Osteoblast (primary cell): ENCODE data around the gene PHYHD1. TPM values are rescaled to one million over a fixed set of nuclear protein-coding genes. Genes with fewer than 3 reads are reported as not detected.
A peak's percentile ranks its signal among the peaks of the same experiment; 100 is the strongest.

ENCODE experiments used
- DNase-seq: peaks from one replicate; pipeline ENCODE4 v3.0.0; 2011; ENCODE audit warnings: low spot score, mixed read lengths; ENCODE audit not compliant: insufficient read length; ENCODE audit errors: missing footprints
- H2AFZ ChIP-seq: 2 replicates; pipeline ENCODE4 v1.6.0; 2011; ENCODE audit warnings: mild to moderate bottlenecking, low read length
- H3K27ac ChIP-seq: 2 replicates; pipeline ENCODE4 v1.5.1; 2011; ENCODE audit warnings: mild to moderate bottlenecking, low read depth, low read length, moderate library complexity
- H3K27me3 ChIP-seq: 2 replicates; pipeline ENCODE4 v1.6.0; 2012; ENCODE audit warnings: mild to moderate bottlenecking, control low read depth, inconsistent platforms, low read length, moderate library complexity; ENCODE audit not compliant: insufficient read depth
- H3K36me3 ChIP-seq: 2 replicates; pipeline ENCODE4 v1.5.1; 2011; ENCODE audit warnings: mild to moderate bottlenecking, low read length, control low read depth, moderate library complexity; ENCODE audit not compliant: insufficient read depth
- H3K4me1 ChIP-seq: 2 replicates; pipeline ENCODE4 v1.5.1; 2011; ENCODE audit warnings: mild to moderate bottlenecking, low read length, control low read depth, moderate library complexity; ENCODE audit not compliant: insufficient read depth
- H3K4me2 ChIP-seq: 2 replicates; pipeline ENCODE4 v1.6.0; 2011; ENCODE audit warnings: mild to moderate bottlenecking, low read length; ENCODE audit not compliant: insufficient read depth
- H3K4me3 ChIP-seq: fragments of 200-600 bp; sonication (generic); 3 replicates; pipeline ENCODE4 v1.5.1; 2012; ENCODE audit warnings: mild to moderate bottlenecking, low read length, inconsistent platforms; ENCODE audit not compliant: insufficient read depth
- H3K79me2 ChIP-seq: 2 replicates; pipeline ENCODE4 v1.6.0; 2012; ENCODE audit warnings: mild to moderate bottlenecking, low read length, control low read depth, inconsistent platforms; ENCODE audit not compliant: insufficient read depth
- H3K9me3 ChIP-seq: 2 replicates; pipeline ENCODE4 v1.5.1; 2011; ENCODE audit warnings: low read depth, low read length, control low read depth
- H4K20me1 ChIP-seq: 2 replicates; pipeline ENCODE4 v1.6.0; 2012; ENCODE audit warnings: mild to moderate bottlenecking, low read length, control low read depth; ENCODE audit not compliant: insufficient read depth
- total RNA-seq: library from RNA; depleted of rRNA; stranded (reverse); fragments of >200 nt; gene quantifications from 2 replicates; pipeline ENCODE4 v1.2.3, GENCODE V29; 2012
- TF ChIP-seq, protein P1 (sequence below): IDR thresholded peaks from 2 replicates; pipeline ENCODE4 v1.5.1; 2011; ENCODE audit warnings: mild to moderate bottlenecking, low read depth, low read length, moderate library complexity; ENCODE audit errors: extremely low read depth

PHYHD1 gene
- total RNA-seq, 1 donor, result 7.6 TPM

DNA sequence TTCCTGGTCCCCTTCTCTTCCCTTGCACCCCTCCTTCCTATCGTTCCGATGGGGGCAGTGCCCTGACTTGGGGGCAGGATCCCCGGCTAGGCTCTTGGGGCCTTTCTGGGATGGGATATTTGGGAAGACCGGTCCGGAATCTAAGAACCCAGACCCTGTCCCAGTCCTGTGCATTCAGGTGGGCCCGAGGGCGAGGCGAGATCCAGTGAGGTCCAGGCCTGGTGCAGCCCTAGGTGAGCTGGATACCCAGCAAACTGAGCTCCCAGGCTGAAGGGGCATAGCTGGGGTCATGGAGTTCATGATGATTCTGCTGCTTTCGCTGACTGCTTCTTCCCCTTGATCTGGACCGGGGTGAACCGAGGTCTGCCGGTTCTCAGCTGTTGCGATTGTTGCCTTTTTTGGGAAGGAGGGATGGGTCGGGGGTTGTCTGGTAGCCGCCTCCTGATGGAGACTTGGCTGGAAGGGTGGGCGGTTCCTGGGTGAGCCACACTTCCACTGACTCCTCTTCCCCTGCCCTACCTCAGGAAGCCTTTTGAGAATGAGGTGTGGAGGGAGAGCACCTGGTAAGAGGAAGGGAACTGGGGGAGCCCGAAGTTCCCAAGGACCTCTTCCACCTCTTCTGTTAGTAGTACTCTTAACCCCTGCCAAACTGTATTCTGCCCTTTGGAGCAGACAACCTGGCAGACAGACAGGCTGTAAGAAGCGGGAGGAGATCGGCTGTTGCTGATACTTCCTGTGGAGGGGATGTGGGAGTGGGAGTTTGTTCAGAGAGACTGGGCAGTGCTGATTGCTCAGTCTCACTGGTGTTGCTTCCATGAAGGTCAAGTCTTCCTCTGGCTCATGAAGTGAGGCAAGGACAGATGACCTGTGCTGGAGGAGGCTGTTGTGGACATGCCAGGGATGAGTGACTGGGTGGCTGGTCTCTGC is 37.8 kb upstream of the PHYHD1 start:
- Histone ChIP-seq H4K20me1 (peaks cover 28% of the 10 kb centered on the region), H3K27ac (peak overlapping the region; percentile 85), H3K27me3 (no peaks in the 10 kb centered on the region), H3K36me3 (peaks cover 15% of the 10 kb centered on the region), H3K9me3 (no peaks in the 10 kb centered on the region), H3K79me2 (peaks cover 70% of the 10 kb centered on the region), H2AFZ (peak overlapping the region; percentile 68), H3K4me3 (peak overlapping the region; percentile 98), H3K4me1 (peaks cover 20% of the 10 kb centered on the region), H3K4me2 (peak overlapping the region; percentile 96)
- TF ChIP-seq, protein P1, sequence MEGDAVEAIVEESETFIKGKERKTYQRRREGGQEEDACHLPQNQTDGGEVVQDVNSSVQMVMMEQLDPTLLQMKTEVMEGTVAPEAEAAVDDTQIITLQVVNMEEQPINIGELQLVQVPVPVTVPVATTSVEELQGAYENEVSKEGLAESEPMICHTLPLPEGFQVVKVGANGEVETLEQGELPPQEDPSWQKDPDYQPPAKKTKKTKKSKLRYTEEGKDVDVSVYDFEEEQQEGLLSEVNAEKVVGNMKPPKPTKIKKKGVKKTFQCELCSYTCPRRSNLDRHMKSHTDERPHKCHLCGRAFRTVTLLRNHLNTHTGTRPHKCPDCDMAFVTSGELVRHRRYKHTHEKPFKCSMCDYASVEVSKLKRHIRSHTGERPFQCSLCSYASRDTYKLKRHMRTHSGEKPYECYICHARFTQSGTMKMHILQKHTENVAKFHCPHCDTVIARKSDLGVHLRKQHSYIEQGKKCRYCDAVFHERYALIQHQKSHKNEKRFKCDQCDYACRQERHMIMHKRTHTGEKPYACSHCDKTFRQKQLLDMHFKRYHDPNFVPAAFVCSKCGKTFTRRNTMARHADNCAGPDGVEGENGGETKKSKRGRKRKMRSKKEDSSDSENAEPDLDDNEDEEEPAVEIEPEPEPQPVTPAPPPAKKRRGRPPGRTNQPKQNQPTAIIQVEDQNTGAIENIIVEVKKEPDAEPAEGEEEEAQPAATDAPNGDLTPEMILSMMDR, result no peak
- DNase-seq, result peak; percentile 86

DNA sequence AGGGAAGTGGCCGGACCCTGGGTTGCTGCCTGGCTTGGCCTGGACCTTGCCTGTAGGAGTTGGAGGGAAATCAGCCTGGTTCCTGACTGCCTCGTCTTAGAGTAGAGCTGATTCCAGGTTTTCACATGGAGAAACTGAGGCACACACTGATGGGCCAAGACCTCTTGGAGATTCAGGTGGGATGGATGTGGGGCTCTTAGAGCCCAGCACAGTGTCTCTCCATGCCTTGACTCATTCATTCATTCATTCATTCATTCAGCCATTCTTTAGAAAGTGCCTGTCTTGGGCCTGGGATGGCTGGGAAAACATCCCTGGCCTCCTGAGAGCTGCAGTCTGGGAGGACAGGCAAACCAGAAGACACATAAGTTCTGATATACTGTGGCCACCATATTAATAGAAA is 36.6 kb upstream of the PHYHD1 start:
- TF ChIP-seq, protein P1, result no peak
- Histone ChIP-seq H3K4me1 (peaks cover 24% of the 10 kb centered on the region), H3K4me3 (no peak overlapping the region)

DNA sequence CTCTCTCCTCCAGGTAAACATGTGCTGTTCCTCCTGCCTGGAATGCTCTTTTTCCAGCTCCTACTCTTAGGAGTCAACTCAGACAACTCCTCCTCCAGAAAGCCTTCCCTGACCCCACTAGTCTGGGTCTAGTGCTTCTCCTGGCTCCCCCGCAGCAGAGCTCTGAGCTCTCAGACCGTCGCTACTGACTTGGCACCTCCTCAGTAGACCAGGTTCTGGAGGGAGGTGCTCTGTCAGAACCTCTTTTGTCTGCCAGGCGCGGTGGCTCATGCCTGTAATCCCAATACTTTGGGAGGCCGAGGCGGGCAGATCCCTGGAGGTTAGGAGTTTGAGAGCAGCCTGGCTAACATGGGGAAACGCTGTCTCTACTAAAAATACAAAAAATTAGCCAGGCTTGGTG is 35.4 kb upstream of the PHYHD1 start:
- no peaks in the 10 kb centered on the region for H3K27me3 ChIP-seq
- H3K79me2 ChIP-seq, result peaks cover 82% of the 10 kb centered on the region
- H3K4me1 ChIP-seq, result peaks cover 28% of the 10 kb centered on the region
- peak; percentile 45 for DNase-seq
- H3K36me3 ChIP-seq, result peaks cover 24% of the 10 kb centered on the region
- TF ChIP-seq, protein P1, result no peak
- H3K27ac ChIP-seq, result peak overlapping the region; percentile 67
- H4K20me1 ChIP-seq, result peaks cover 38% of the 10 kb centered on the region
- no peaks in the 10 kb centered on the region for H3K9me3 ChIP-seq
- no peak overlapping the region for H3K4me2 ChIP-seq
- H2AFZ ChIP-seq, result no peak overlapping the region
- H3K4me3 ChIP-seq, result no peak overlapping the region

More for the DNA sequence above, 36.6 kb upstream of the PHYHD1 start:
- Histone ChIP-seq H3K27me3 (no peaks in the 10 kb centered on the region), H3K79me2 (peaks cover 82% of the 10 kb centered on the region), H4K20me1 (peaks cover 38% of the 10 kb centered on the region), H3K9me3 (no peaks in the 10 kb centered on the region), H3K36me3 (peaks cover 24% of the 10 kb centered on the region), H2AFZ (no peak overlapping the region), H3K4me2 (peak overlapping the region; percentile 96), H3K27ac (no peak overlapping the region)
- peak; percentile 13 for DNase-seq

DNA sequence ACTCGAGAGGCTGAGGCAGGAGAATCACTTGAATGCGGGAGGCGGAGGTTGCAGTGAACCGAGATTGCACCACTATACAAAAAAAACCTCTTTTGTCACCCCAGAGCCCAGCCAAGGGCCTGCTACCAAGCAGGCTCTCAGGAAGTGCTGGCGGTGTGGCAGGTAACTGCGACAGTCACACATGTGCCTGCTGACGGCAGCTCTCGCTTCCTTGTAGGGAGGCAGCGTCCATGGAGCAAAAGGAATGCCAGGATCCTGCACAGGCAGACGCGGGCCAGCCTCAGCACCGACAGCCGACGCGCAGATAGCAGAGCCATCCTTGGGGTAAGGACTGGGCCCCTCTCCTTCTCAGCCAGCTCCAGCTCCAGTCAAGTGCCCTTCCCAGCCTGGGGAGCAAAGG is 35.0 kb upstream of the PHYHD1 start:
- peaks cover 24% of the 10 kb centered on the region for H3K36me3 ChIP-seq
- peaks cover 83% of the 10 kb centered on the region for H3K79me2 ChIP-seq
- peaks cover 28% of the 10 kb centered on the region for H3K4me1 ChIP-seq
- peak overlapping the region; percentile 67 for H3K27ac ChIP-seq
- no peaks in the 10 kb centered on the region for H3K9me3 ChIP-seq
- H3K4me3 ChIP-seq, result no peak overlapping the region
- TF ChIP-seq, protein P1, result no peak
- no peak overlapping the region for H2AFZ ChIP-seq
- H3K27me3 ChIP-seq, result no peaks in the 10 kb centered on the region
- H3K4me2 ChIP-seq, result no peak overlapping the region
- DNase-seq, result no peak
- H4K20me1 ChIP-seq, result peaks cover 41% of the 10 kb centered on the region
